T-helper 2 cell treated with Interferon-gamma antibody and Interleukin-4, amounts not matched to agents 5 μg/mL and 100 μg/mL, for 36 hours (primary cell): ENCODE data around the gene COLQ.
A peak's percentile ranks its signal among the peaks of the same experiment; 100 is the strongest.

ENCODE experiments used
- DNase-seq: peaks from one replicate; pipeline ENCODE4 v3.0.0; 2021; ENCODE audit warnings: low spot score
- H3K27ac Mint-ChIP-seq: one replicate; pipeline ENCODE4 v1.8.0; 2021; ENCODE audit warnings: mild to moderate bottlenecking, mixed read lengths
- H3K27me3 Mint-ChIP-seq: one replicate; pipeline ENCODE4 v1.8.0; 2021; ENCODE audit warnings: low read depth, mixed read lengths
- H3K36me3 Mint-ChIP-seq: one replicate; pipeline ENCODE4 v1.8.0; 2021; ENCODE audit warnings: low read depth, mixed read lengths
- H3K4me1 Mint-ChIP-seq: one replicate; pipeline ENCODE4 v1.8.0; 2021; ENCODE audit warnings: low read depth, mixed read lengths
- H3K4me3 Mint-ChIP-seq: one replicate; pipeline ENCODE4 v1.8.0; 2022; ENCODE audit warnings: mild to moderate bottlenecking, moderate library complexity, mixed read lengths
- H3K9me3 Mint-ChIP-seq: one replicate; pipeline ENCODE4 v1.8.0; 2021; ENCODE audit warnings: mixed read lengths

COLQ gene

GRCh38 chr3:15521573-15521965, at the start of gene COLQ:
Gene COLQ (minus strand): TSS chr3:15521706. CDS start chr3:15521625, 81 bp downstream.
- H3K27ac Mint-ChIP-seq, result no peak within 1 kb of the TSS
- H3K4me3 Mint-ChIP-seq, result peak within 1 kb of the TSS; percentile 57
- DNase-seq, result no peak

GRCh38 chr3:15563190-15563589, 41.7 kb upstream of the COLQ start:
- Mint-ChIP-seq H3K9me3 (no peaks in the 10 kb centered on the region), H3K27ac (no peak overlapping the region), H3K36me3 (peaks cover 49% of the 10 kb centered on the region), H3K4me1 (peaks cover 5% of the 10 kb centered on the region), H3K27me3 (no peaks in the 10 kb centered on the region), H3K4me3 (no peak overlapping the region)
- no peak for DNase-seq

More at GRCh38 chr3:15521573-15521965, at the start of gene COLQ:
- H3K9me3 Mint-ChIP-seq, result peaks cover 3% of the 10 kb centered on the region
- H3K36me3 Mint-ChIP-seq, result peaks cover 5% of the 10 kb centered on the region
- peaks cover 11% of the 10 kb centered on the region for H3K4me1 Mint-ChIP-seq
- H3K27me3 Mint-ChIP-seq, result peaks cover 14% of the 10 kb centered on the region

GRCh38 chr3:15562560-15562959, 41.1 kb upstream of the COLQ start:
- Mint-ChIP-seq H3K36me3 (peaks cover 43% of the 10 kb centered on the region), H3K4me1 (peaks cover 6% of the 10 kb centered on the region), H3K27me3 (no peaks in the 10 kb centered on the region), H3K9me3 (no peaks in the 10 kb centered on the region), H3K4me3 (no peak overlapping the region), H3K27ac (no peak overlapping the region)
- no peak for DNase-seq

- no peak for DNase-seq
- Mint-ChIP-seq H3K36me3 (peaks cover 22% of the 10 kb centered on the region), H3K4me1 (peaks cover 26% of the 10 kb centered on the region), H3K27ac (no peak overlapping the region), H3K27me3 (no peaks in the 10 kb centered on the region), H3K4me3 (no peak overlapping the region), H3K9me3 (no peaks in the 10 kb centered on the region)
These were observed 37.1 kb upstream of the COLQ start for GRCh38 chr3:15558581-15558980.

GRCh38 chr3:15557511-15557946, 36.0 kb upstream of the COLQ start:
- H3K36me3 Mint-ChIP-seq, result peaks cover 13% of the 10 kb centered on the region
- H3K27ac Mint-ChIP-seq, result peak overlapping the region; percentile 62
- peak; percentile 56 for DNase-seq
- H3K4me1 Mint-ChIP-seq, result peaks cover 26% of the 10 kb centered on the region
- H3K9me3 Mint-ChIP-seq, result no peaks in the 10 kb centered on the region
- H3K27me3 Mint-ChIP-seq, result no peaks in the 10 kb centered on the region
- peak overlapping the region; percentile 17 for H3K4me3 Mint-ChIP-seq

- Mint-ChIP-seq H3K4me3 (peak overlapping the region; percentile 61), H3K27me3 (no peaks in the 10 kb centered on the region)
These were observed 35.0 kb upstream of the COLQ start for GRCh38 chr3:15556512-15556911.

GRCh38 chr3:15553749-15554148, 32.2 kb upstream of the COLQ start:
- peaks cover 13% of the 10 kb centered on the region for H3K36me3 Mint-ChIP-seq
- H3K27me3 Mint-ChIP-seq, result no peaks in the 10 kb centered on the region
- H3K4me3 Mint-ChIP-seq, result no peak overlapping the region
- H3K4me1 Mint-ChIP-seq, result peaks cover 31% of the 10 kb centered on the region
- H3K27ac Mint-ChIP-seq, result peak overlapping the region; percentile 13
- DNase-seq, result no peak
- no peaks in the 10 kb centered on the region for H3K9me3 Mint-ChIP-seq

More at GRCh38 chr3:15556512-15556911, 35.0 kb upstream of the COLQ start:
- Mint-ChIP-seq H3K27ac (peak overlapping the region; percentile 62), H3K9me3 (no peaks in the 10 kb centered on the region), H3K36me3 (peaks cover 11% of the 10 kb centered on the region), H3K4me1 (peaks cover 31% of the 10 kb centered on the region)
- no peak for DNase-seq

- Mint-ChIP-seq H3K27me3 (peaks cover under 1% of the 10 kb centered on the region), H3K27ac (no peak overlapping the region), H3K4me3 (no peak overlapping the region), H3K9me3 (peaks cover 2% of the 10 kb centered on the region), H3K4me1 (peaks cover 24% of the 10 kb centered on the region), H3K36me3 (peaks cover 13% of the 10 kb centered on the region)
- DNase-seq, result no peak
These were observed 30.4 kb upstream of the COLQ start for GRCh38 chr3:15551902-15552301.

GRCh38 chr3:15549846-15550245, 28.3 kb upstream of the COLQ start:
- peaks cover 20% of the 10 kb centered on the region for H3K36me3 Mint-ChIP-seq
- DNase-seq, result no peak
- H3K27me3 Mint-ChIP-seq, result peaks cover 12% of the 10 kb centered on the region
- H3K4me3 Mint-ChIP-seq, result no peak overlapping the region
- no peak overlapping the region for H3K27ac Mint-ChIP-seq
- peaks cover 15% of the 10 kb centered on the region for H3K4me1 Mint-ChIP-seq
- peaks cover 7% of the 10 kb centered on the region for H3K9me3 Mint-ChIP-seq

- peaks cover 7% of the 10 kb centered on the region for H3K9me3 Mint-ChIP-seq
- peaks cover 42% of the 10 kb centered on the region for H3K4me1 Mint-ChIP-seq
- H3K36me3 Mint-ChIP-seq, result peaks cover 36% of the 10 kb centered on the region
- H3K4me3 Mint-ChIP-seq, result no peak overlapping the region
- peaks cover 12% of the 10 kb centered on the region for H3K27me3 Mint-ChIP-seq
- no peak overlapping the region for H3K27ac Mint-ChIP-seq
- DNase-seq, result no peak
These were observed 21.1 kb upstream of the COLQ start for GRCh38 chr3:15542614-15543013.

- Mint-ChIP-seq H3K9me3 (no peaks in the 10 kb centered on the region), H3K27ac (peak overlapping the region; percentile 29), H3K4me1 (peaks cover 53% of the 10 kb centered on the region), H3K27me3 (peaks cover 7% of the 10 kb centered on the region), H3K4me3 (no peak overlapping the region), H3K36me3 (peaks cover 33% of the 10 kb centered on the region)
- no peak for DNase-seq
These were observed 19.9 kb upstream of the COLQ start for GRCh38 chr3:15541371-15541770.

GRCh38 chr3:15539066-15539465, 17.6 kb upstream of the COLQ start:
- Mint-ChIP-seq H3K36me3 (peaks cover 26% of the 10 kb centered on the region), H3K27ac (no peak overlapping the region), H3K27me3 (no peaks in the 10 kb centered on the region), H3K4me1 (peaks cover 66% of the 10 kb centered on the region), H3K4me3 (peak overlapping the region; percentile 12), H3K9me3 (no peaks in the 10 kb centered on the region)
- DNase-seq, result no peak

GRCh38 chr3:15538345-15538744, 16.8 kb upstream of the COLQ start:
- peaks cover 66% of the 10 kb centered on the region for H3K4me1 Mint-ChIP-seq
- no peaks in the 10 kb centered on the region for H3K27me3 Mint-ChIP-seq
- peaks cover 28% of the 10 kb centered on the region for H3K36me3 Mint-ChIP-seq

GRCh38 chr3:15536856-15537255, 15.3 kb upstream of the COLQ start:
- H3K4me3 Mint-ChIP-seq, result peak overlapping the region; percentile 79

More at GRCh38 chr3:15538345-15538744, 16.8 kb upstream of the COLQ start:
- no peak for DNase-seq
- Mint-ChIP-seq H3K27ac (peak overlapping the region; percentile 58), H3K4me3 (peak overlapping the region; percentile 40), H3K9me3 (no peaks in the 10 kb centered on the region)

GRCh38 chr3:15535732-15536131, 14.2 kb upstream of the COLQ start:
- peak; percentile 65 for DNase-seq
- no peaks in the 10 kb centered on the region for H3K27me3 Mint-ChIP-seq
- peak overlapping the region; percentile 79 for H3K4me3 Mint-ChIP-seq
- no peaks in the 10 kb centered on the region for H3K9me3 Mint-ChIP-seq
- H3K27ac Mint-ChIP-seq, result peak overlapping the region; percentile 86
- peaks cover 19% of the 10 kb centered on the region for H3K36me3 Mint-ChIP-seq
- H3K4me1 Mint-ChIP-seq, result peaks cover 55% of the 10 kb centered on the region

More at GRCh38 chr3:15536856-15537255, 15.3 kb upstream of the COLQ start:
- Mint-ChIP-seq H3K27ac (peak overlapping the region; percentile 86), H3K36me3 (peaks cover 28% of the 10 kb centered on the region), H3K9me3 (no peaks in the 10 kb centered on the region), H3K4me1 (peaks cover 64% of the 10 kb centered on the region), H3K27me3 (no peaks in the 10 kb centered on the region)
- no peak for DNase-seq
